SK-N-SH (cell line): Measurements from ENCODE around the gene DSG4. TPM values are rescaled to one million over a fixed set of nuclear protein-coding genes. Genes with fewer than 3 reads are reported as not detected.

ENCODE experiments used
- CTCF ChIA-PET: fragments of 300-600, 350-600 bp; formaldehyde crosslinking; extraction: SDS; loops from one replicate; lab custom pipeline; 2021; lab: Yijun Ruan, JAX
- POLR2A ChIA-PET: fragments of 350-600 bp; sonication (Branson Sonifier 250); formaldehyde crosslinking; extraction: SDS; loops from one replicate; lab custom pipeline; 2020; ENCODE audit warnings: antibody characterized with exemption, inconsistent platforms; lab: Yijun Ruan, JAX
- DNase-seq: peaks from one replicate; pipeline ENCODE4 v3.0.0; 2012
- H2AFZ ChIP-seq: fragments of 200-600 bp; sonication (generic); 2 replicates; pipeline ENCODE4 v1.8.1; 2016; ENCODE audit warnings: antibody characterized with exemption, mild to moderate bottlenecking, low read depth
- H3F3A ChIP-seq: fragments of 200-600 bp; sonication (generic); replicated peaks from 2 replicates; pipeline ENCODE3; 2016; ENCODE audit warnings: antibody characterized with exemption, mild to moderate bottlenecking; ENCODE audit not compliant: insufficient read depth
- H3K27ac ChIP-seq, 2 experiments: fragments of 200-500 bp in 1 of 2; fragments of 200-600 bp in 1 of 2; sonication (Bioruptor generic) in 1 of 2; sonication (generic), shearing (Covaris generic) in 1 of 2; 2 replicates each; pipeline versions ENCODE4 v1.5.1 to v1.6.1; 2014 to 2016; ENCODE audit warnings: low read depth in 2 of 2, inconsistent platforms in 1 of 2, low read length in 1 of 2, mild to moderate bottlenecking in 1 of 2, mixed read lengths in 1 of 2
- H3K27me3 ChIP-seq: fragments of 200-600 bp; sonication (generic), shearing (Covaris generic); 2 replicates; pipeline ENCODE4 v1.6.1; 2016; ENCODE audit warnings: mixed run types; ENCODE audit not compliant: insufficient read depth
- H3K36me3 ChIP-seq, 2 experiments: fragments of 200-500 bp in 1 of 2; fragments of 200-600 bp in 1 of 2; sonication (Bioruptor generic) in 1 of 2; sonication (generic) in 1 of 2; replicated peaks in 1 of 2; 2 replicates each; pipeline versions ENCODE3 to v1.5.1; 2014 to 2016; ENCODE audit warnings: low read length in 1 of 2, mild to moderate bottlenecking in 1 of 2; ENCODE audit not compliant: insufficient read depth in 2 of 2, control insufficient read depth in 1 of 2
- H3K4me1 ChIP-seq, 2 experiments: fragments of 200-500 bp in 1 of 2; fragments of 200-600 bp in 1 of 2; sonication (Bioruptor generic) in 1 of 2; sonication (generic), shearing (Covaris generic) in 1 of 2; 2 replicates each; pipeline versions ENCODE4 v1.5.1 to v1.6.1; 2014 to 2016; ENCODE audit warnings: low read depth in 1 of 2, low read length in 1 of 2, mixed run types in 1 of 2; ENCODE audit not compliant: insufficient read depth in 2 of 2, control insufficient read depth in 1 of 2
- H3K4me2 ChIP-seq: fragments of 200-600 bp; sonication (generic), shearing (Covaris generic); 2 replicates; pipeline ENCODE4 v1.6.1; 2017; ENCODE audit warnings: mixed run types
- H3K4me3 ChIP-seq, 2 experiments: fragments of 200-500 bp in 1 of 2; fragments of 200-600 bp in 1 of 2; sonication (Bioruptor generic) in 1 of 2; sonication (generic), shearing (Covaris generic) in 1 of 2; 2 replicates each; pipeline versions ENCODE4 v1.5.1 to v1.8.1; 2014 to 2016; ENCODE audit warnings: low read depth in 2 of 2, inconsistent platforms in 1 of 2, low read length in 1 of 2, mild to moderate bottlenecking in 1 of 2, mixed read lengths in 1 of 2, moderate library complexity in 1 of 2
- H3K79me2 ChIP-seq: fragments of 200-600 bp; sonication (generic); 2 replicates; pipeline ENCODE4 v1.8.1; 2017; ENCODE audit warnings: mild to moderate bottlenecking; ENCODE audit not compliant: insufficient read depth
- H3K9ac ChIP-seq: fragments of 200-600 bp; sonication (generic); 2 replicates; pipeline ENCODE4 v1.6.1; 2017; ENCODE audit warnings: mixed run types
- H3K9me2 ChIP-seq: fragments of 200-600 bp; sonication (generic); 2 replicates; pipeline ENCODE4 v1.6.1; 2017; ENCODE audit warnings: mixed run types
- H3K9me3 ChIP-seq: fragments of 200-600 bp; sonication (generic); 2 replicates; pipeline ENCODE4 v1.6.1; 2017; ENCODE audit warnings: mixed run types, mild to moderate bottlenecking, moderate library complexity
- H4K20me1 ChIP-seq: fragments of 200-600 bp; sonication (generic); 2 replicates; pipeline ENCODE4 v1.6.1; 2017; ENCODE audit warnings: mild to moderate bottlenecking, mixed run types; ENCODE audit not compliant: insufficient read depth
- EZH2phosphoT487 ChIP-seq: fragments of 200-600 bp; sonication (generic); IDR thresholded peaks from 2 replicates; pipeline ENCODE4 v1.6.1; 2017; ENCODE audit warnings: low read depth, mixed run types, mild to moderate bottlenecking, antibody characterized with exemption, moderate library complexity, borderline replicate concordance
- GATA2 ChIP-seq: sonication (generic); formaldehyde crosslinking; IDR thresholded peaks from 2 replicates; pipeline ENCODE4 v1.5.0; 2020; ENCODE audit warnings: mild to moderate bottlenecking, missing genetic modification reagents
- JUND ChIP-seq: IDR thresholded peaks from 2 replicates; pipeline ENCODE4 v1.4.0; 2012
- MAX ChIP-seq: IDR thresholded peaks from 2 replicates; pipeline ENCODE4 v1.4.0; 2012; ENCODE audit warnings: low read depth
- MXI1 ChIP-seq: IDR thresholded peaks from 2 replicates; pipeline ENCODE4 v1.6.1; 2012; ENCODE audit warnings: mild to moderate bottlenecking, low read depth, low read length, improper control_type of control experiment
- RAD21 ChIP-seq: IDR thresholded peaks from 2 replicates; pipeline ENCODE4 v1.6.1; 2012; ENCODE audit warnings: mild to moderate bottlenecking, low read length
- RFX5 ChIP-seq: IDR thresholded peaks from 2 replicates; pipeline ENCODE4 v1.6.1; 2012; ENCODE audit warnings: mild to moderate bottlenecking, improper control_type of control experiment, low read length
- RXRA ChIP-seq: IDR thresholded peaks from 2 replicates; pipeline ENCODE4 v1.4.0; 2012; ENCODE audit warnings: low read depth, mild to moderate bottlenecking, borderline replicate concordance
- SIN3A ChIP-seq: IDR thresholded peaks from 2 replicates; pipeline ENCODE4 v1.6.1; 2012; ENCODE audit warnings: low read depth, mild to moderate bottlenecking, low read length, moderate library complexity, borderline replicate concordance
- YY1 ChIP-seq: IDR thresholded peaks from 2 replicates; pipeline ENCODE4 v1.4.0; 2012; ENCODE audit warnings: low read depth, mild to moderate bottlenecking
- WGBS: methylation state at CpG from one replicate; pipeline ENCODE4 v1.1.6; 2017; ENCODE audit warnings: low lambda C conversion rate; 5-methylcytosine and 5-hydroxymethylcytosine counted together
- polyA plus RNA-seq, 3 experiments: library from polyadenylated mRNA; depleted of rRNA; stranded (reverse); fragments of >200 nt; gene quantifications; 2 replicates each; pipeline ENCODE4 v1.2.3, GENCODE V29; 2012
- TF ChIP-seq, protein P1 (sequence below): fragments of 150-350 bp; IDR thresholded peaks from 2 replicates; pipeline ENCODE4 v1.6.1; 2017; ENCODE audit warnings: antibody characterized with exemption, low read length, low read depth, borderline replicate concordance
- TF ChIP-seq, protein P2 (sequence below): IDR thresholded peaks from 2 replicates; pipeline ENCODE4; 2012

The DSG4 gene
- polyA plus RNA-seq, 1 of the 3 experiments (the other 2 are of a cell fraction), result not detected

DNA sequence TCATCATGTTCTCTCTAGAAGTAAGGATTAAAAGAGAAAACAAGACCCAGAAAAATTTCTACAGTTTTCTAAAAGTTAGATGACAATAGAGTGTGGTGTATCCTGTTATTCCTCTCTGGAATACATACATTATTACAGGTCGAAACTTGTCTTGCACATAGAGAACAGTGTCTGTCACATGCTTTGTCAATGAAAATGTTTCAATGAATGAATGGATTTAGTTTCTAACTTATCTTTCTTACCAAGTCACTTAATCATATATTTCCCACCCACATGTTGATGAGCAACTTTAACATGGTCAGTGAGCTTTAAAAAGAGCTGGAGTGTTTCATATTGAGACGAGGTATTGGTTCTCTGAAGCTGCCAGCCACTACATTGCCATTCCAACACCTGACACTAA lies 4.3 kb downstream of the DSG4 start:
- no peak for TF ChIP-seq EZH2phosphoT487
- TF ChIP-seq, protein P1, sequence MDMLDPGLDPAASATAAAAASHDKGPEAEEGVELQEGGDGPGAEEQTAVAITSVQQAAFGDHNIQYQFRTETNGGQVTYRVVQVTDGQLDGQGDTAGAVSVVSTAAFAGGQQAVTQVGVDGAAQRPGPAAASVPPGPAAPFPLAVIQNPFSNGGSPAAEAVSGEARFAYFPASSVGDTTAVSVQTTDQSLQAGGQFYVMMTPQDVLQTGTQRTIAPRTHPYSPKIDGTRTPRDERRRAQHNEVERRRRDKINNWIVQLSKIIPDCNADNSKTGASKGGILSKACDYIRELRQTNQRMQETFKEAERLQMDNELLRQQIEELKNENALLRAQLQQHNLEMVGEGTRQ, result no peak
- no peak for TF ChIP-seq RAD21

GRCh38 chr18:31382107-31382506 lies 5.5 kb downstream of the DSG4 start:
- no peaks in the 10 kb centered on the region for H4K20me1 ChIP-seq
- no peaks in the 10 kb centered on the region for H3F3A ChIP-seq
- H3K36me3 ChIP-seq, result no peaks in the 10 kb centered on the region
- no peak overlapping the region for H3K4me3 ChIP-seq
- CTCF ChIA-PET, result interaction anchor here (0.6 kb wide), 1 partner anchor 936 kb away, joined by 4 read pairs; no protein-coding TSS in a partner anchor
- WGBS, result 9% methylated on average over 2 of the region's 2 CpGs
- H3K79me2 ChIP-seq, result no peaks in the 10 kb centered on the region
- no peaks in the 10 kb centered on the region for H3K9me2 ChIP-seq
- H3K4me2 ChIP-seq, result no peak overlapping the region
- DNase-seq, result no peak
- no peak overlapping the region for H3K9ac ChIP-seq
- no peak overlapping the region for H3K27ac ChIP-seq
- H3K9me3 ChIP-seq, result no peaks in the 10 kb centered on the region
- no peak for TF ChIP-seq JUND
- TF ChIP-seq SIN3A, result no peak
- no peaks in the 10 kb centered on the region; the same call in 1 of the 2 replicates for H3K27me3 ChIP-seq
- H2AFZ ChIP-seq, result no peak overlapping the region
- H3K4me1 ChIP-seq, result no peaks in the 10 kb centered on the region
- POLR2A ChIA-PET, result no interaction called here

More for the DNA sequence above, 4.3 kb downstream of the DSG4 start:
- no peaks in the 10 kb centered on the region for H4K20me1 ChIP-seq
- H3K4me2 ChIP-seq, result no peak overlapping the region
- H3K9ac ChIP-seq, result no peak overlapping the region
- no peak overlapping the region for H2AFZ ChIP-seq
- no peaks in the 10 kb centered on the region for H3F3A ChIP-seq
- CTCF ChIA-PET, result no interaction called here
- POLR2A ChIA-PET, result no interaction called here
- H3K4me3 ChIP-seq, result no peak overlapping the region
- WGBS, result 8% methylated on average over 2 of the region's 2 CpGs
- no peaks in the 10 kb centered on the region for H3K9me2 ChIP-seq
- no peaks in the 10 kb centered on the region for H3K79me2 ChIP-seq
- H3K36me3 ChIP-seq, result no peaks in the 10 kb centered on the region
- H3K27ac ChIP-seq, result no peak overlapping the region
- DNase-seq, result no peak
- no peaks in the 10 kb centered on the region for H3K4me1 ChIP-seq
- H3K27me3 ChIP-seq, result no peaks in the 10 kb centered on the region
- no peaks in the 10 kb centered on the region for H3K9me3 ChIP-seq

DNA sequence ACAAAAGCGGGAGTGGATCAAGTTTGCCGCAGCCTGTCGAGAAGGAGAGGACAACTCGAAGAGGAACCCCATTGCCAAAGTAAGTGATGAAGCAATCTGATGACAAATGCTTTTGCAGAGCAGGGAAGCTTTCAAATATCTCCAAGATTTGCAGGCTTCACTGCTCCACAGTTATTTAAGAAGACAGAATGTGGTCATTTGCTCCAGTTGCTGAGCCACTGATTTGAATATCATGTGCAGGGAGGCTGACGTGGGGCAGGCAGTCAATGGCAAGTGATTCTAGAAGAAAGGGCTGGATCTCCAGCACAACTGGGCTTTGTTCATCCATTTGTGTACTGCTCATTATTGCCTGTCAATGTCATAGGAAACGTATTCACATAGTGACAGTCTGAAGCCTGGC lies 10.2 kb downstream of the DSG4 start:
- Histone ChIP-seq H2AFZ (no peak overlapping the region), H3K27me3 (no peaks in the 10 kb centered on the region; the same call in 1 of the 2 replicates), H3K9me3 (no peaks in the 10 kb centered on the region), H3K4me3 (no peak overlapping the region), H3K4me2 (no peak overlapping the region), H3K9me2 (no peaks in the 10 kb centered on the region), H3K79me2 (no peaks in the 10 kb centered on the region), H3F3A (no peaks in the 10 kb centered on the region), H3K27ac (no peak overlapping the region), H3K36me3 (no peaks in the 10 kb centered on the region), H4K20me1 (no peaks in the 10 kb centered on the region), H3K4me1 (no peaks in the 10 kb centered on the region), H3K9ac (no peak overlapping the region)
- CTCF ChIA-PET, result no interaction called here
- DNase-seq, result no peak
- WGBS, result 48% methylated on average over 6 of the region's 6 CpGs
- POLR2A ChIA-PET, result no interaction called here
- TF ChIP-seq RXRA (no peak), RFX5 (no peak), YY1 (no peak), GATA2 (no peak), MXI1 (no peak), MAX (no peak)
- TF ChIP-seq, protein P2, sequence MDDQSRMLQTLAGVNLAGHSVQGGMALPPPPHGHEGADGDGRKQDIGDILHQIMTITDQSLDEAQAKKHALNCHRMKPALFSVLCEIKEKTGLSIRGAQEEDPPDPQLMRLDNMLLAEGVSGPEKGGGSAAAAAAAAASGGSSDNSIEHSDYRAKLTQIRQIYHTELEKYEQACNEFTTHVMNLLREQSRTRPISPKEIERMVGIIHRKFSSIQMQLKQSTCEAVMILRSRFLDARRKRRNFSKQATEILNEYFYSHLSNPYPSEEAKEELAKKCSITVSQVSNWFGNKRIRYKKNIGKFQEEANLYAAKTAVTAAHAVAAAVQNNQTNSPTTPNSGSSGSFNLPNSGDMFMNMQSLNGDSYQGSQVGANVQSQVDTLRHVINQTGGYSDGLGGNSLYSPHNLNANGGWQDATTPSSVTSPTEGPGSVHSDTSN, result no peak
